Pancreas (tissue), 10 donors: Measurements from ENCODE around the gene TMEM187. TPM values are rescaled to one million over a fixed set of nuclear protein-coding genes. Genes with fewer than 3 reads are reported as not detected.

Experiments used
- ATAC-seq, 4 donors: fragments of 200-7000 bp; cut with Tn5 transposase; one replicate each; pipeline versions ENCODE4 v1.8.0 to v1.9.1; 2020; ENCODE audit warnings: mild to moderate bottlenecking in 4 of 4, moderate library complexity in 4 of 4
- DNase-seq, 6 donors: peaks; one replicate each; pipeline ENCODE4 v3.0.0-alpha.2; 2020
- FAIRE-seq: peaks from 2 replicates; lab custom pipeline; 2012; peaks lifted over from hg19 to GRCh38; lab: Jason Lieb, UNC
- H3K27ac ChIP-seq, 4 donors: fragments of 200-600 bp; sonication (generic); 1 replicate in 3 of 4; 2 replicates in 1 of 4; pipeline versions ENCODE4 v1.5.0 to v1.8.0; 2020
- H3K27me3 ChIP-seq, 4 donors: fragments of 200-600 bp; one replicate each; pipeline ENCODE4 v1.8.0; 2021
- H3K36me3 ChIP-seq, 3 donors: fragments of 200-600 bp; sonication (generic) in 1 of 3; one replicate each; pipeline versions ENCODE4 v1.5.0 to v1.8.0; 2020 to 2021
- H3K4me1 ChIP-seq, 3 donors: fragments of 200-600 bp; one replicate each; pipeline ENCODE4 v1.8.0; 2021
- H3K4me3 ChIP-seq, 4 donors: fragments of 200-600 bp; sonication (generic) in 2 of 4; one replicate each; pipeline versions ENCODE4 v1.5.0 to v1.8.0; 2020 to 2021
- H3K9me3 ChIP-seq, 4 donors: fragments of 200-600 bp; one replicate each; pipeline ENCODE4 v1.8.0; 2021
- CTCF ChIP-seq, 4 donors: fragments of 200-600 bp; sonication (generic) in 3 of 4; IDR thresholded peaks; one replicate each; pipeline versions ENCODE4 v1.5.0 to v1.8.0; 2021; ENCODE audit warnings: antibody characterized with exemption in 4 of 4
- WGBS, 2 donors: extraction: QIAGEN DNeasy Blood & Tissue Kit; methylation state at CpG; one replicate each; pipeline ENCODE4 v1.1.7; 2013; 5-methylcytosine and 5-hydroxymethylcytosine counted together
- intact Hi-C, 3 donors: fragments of 100-400 bp; cut with DNase I; formaldehyde crosslinking; loops; one replicate each; pipeline versions ENCODE4 v1.11.1 to v1.14.2; 2022
- polyA plus RNA-seq, 2 donors: library from polyadenylated mRNA; stranded (reverse); fragments of 200-250 nt; gene quantifications; one replicate each; pipeline ENCODE4 v1.2.3, GENCODE V29; 2013
- total RNA-seq, 6 donors: library from RNA; stranded (reverse); fragmentation: NEBNext Ultra II Directional in 4 of 6; extraction: Animal tissue kit (Norgen Biotek cat#: 25700) in 4 of 6; gene quantifications; one replicate each; pipeline versions ENCODE4 v1.2.1 to v1.2.4, GENCODE V29; 2021 to 2023
- donor health status: healthy with polysubstance abuse.
- donor health status: DM: no; HTN: no; CAD: no; lungs with moderate emphysema.
- donor health status: DM: no; HTN: no; CAD: no.
- donor health status: control.
- donor health status: control.
- donor health status: Bipolar disorder and iron deficiency.
- donor health status: DM: yes; HTN: yes; CAD: no.
- donor health status: DM: no; HTN: no; CAD: no.
- donor health status: DM: no; HTN: no; CAD: no.
- donor health status: DM: yes; HTN: yes; CAD: no.

Gene TMEM187
- total and polyA plus RNA-seq, 8 donors, result 5.2 to 12.4 (median 8.3) TPM

GRCh38 chrX:154012336-154012991 is 39.9 kb downstream of the TMEM187 start:
- 66 to 72% methylated on average over 15 to 17 of the region's 17 CpGs for WGBS, 2 donors
- intact Hi-C loops, result no loop called here
- Histone ChIP-seq H3K4me3 (no peak overlapping the region), H3K27me3 (peaks cover 0 to 4% (median 0%) of the 10 kb centered on the region in 4 donors), H3K4me1 (peaks cover 0 to 5% (median 0%) of the 10 kb centered on the region in 3 donors), H3K36me3 (no peaks in the 10 kb centered on the region), H3K27ac (peak overlapping the region; percentile 27 to 55 (median 43)), H3K9me3 (no peaks in the 10 kb centered on the region)
- peak in 4 of 6 donors; percentile 58 to 81 (median 64) for DNase-seq
- no peak for FAIRE-seq
- no peak for TF ChIP-seq CTCF (IDR thresholded peaks at IDR 0.05)
- ATAC-seq, result peak; percentile 44 to 65 (median 58)

GRCh38 chrX:154013001-154013421 is 40.5 kb downstream of the TMEM187 start:
- Histone ChIP-seq H3K9me3 (no peaks in the 10 kb centered on the region), H3K27ac (peak overlapping the region in 3 of 4 donors; percentile 27 to 55 (median 37)), H3K27me3 (peaks cover 0 to 4% (median 0%) of the 10 kb centered on the region in 4 donors), H3K4me1 (peaks cover 0 to 5% (median 0%) of the 10 kb centered on the region in 3 donors), H3K36me3 (no peaks in the 10 kb centered on the region), H3K4me3 (no peak overlapping the region)
- no peak for TF ChIP-seq CTCF (IDR thresholded peaks at IDR 0.05)
- DNase-seq, result peak in 1 of 6 donors; percentile 71
- intact Hi-C loops, result no loop called here
- ATAC-seq, result peak in 1 of 4 donors; percentile 8
- 56 to 65% methylated on average over 17 of the region's 17 CpGs for WGBS, 2 donors
- FAIRE-seq, result no peak

- WGBS, 2 donors, result 39 to 43% methylated on average over 20 of the region's 20 CpGs
- DNase-seq (peak in 1 of 6 donors; percentile 70), FAIRE-seq (no peak), ATAC-seq (peak; percentile 44 to 74 (median 66))
- intact Hi-C loops, result no loop called here
- Histone ChIP-seq H3K27ac (peak overlapping the region in 2 of 4 donors; percentile 27 to 37), H3K4me1 (peaks cover 0 to 5% (median 0%) of the 10 kb centered on the region in 3 donors), H3K36me3 (no peaks in the 10 kb centered on the region), H3K27me3 (peaks cover 0 to 4% (median 0%) of the 10 kb centered on the region in 4 donors), H3K4me3 (no peak overlapping the region), H3K9me3 (no peaks in the 10 kb centered on the region)
- peak; percentile 81 to 91 (median 88) for TF ChIP-seq CTCF (IDR thresholded peaks at IDR 0.05)
Observed at GRCh38 chrX:154013614-154014360, 41.2 kb downstream of the TMEM187 start.

- FAIRE-seq (no peak), ATAC-seq (no peak), DNase-seq (peak in 1 of 6 donors; percentile 70)
- intact Hi-C loops, result no loop called here
- peaks cover 0 to 5% (median 0%) of the 10 kb centered on the region in 3 donors for H3K4me1 ChIP-seq
- H3K4me3 ChIP-seq, result no peak overlapping the region
- WGBS, 2 donors, result 80 to 88% methylated on average over 24 of the region's 24 CpGs
- H3K9me3 ChIP-seq, result no peaks in the 10 kb centered on the region
- TF ChIP-seq CTCF (IDR thresholded peaks at IDR 0.05), result no peak
- H3K27me3 ChIP-seq, result peaks cover 0 to 4% (median 0%) of the 10 kb centered on the region in 4 donors
- H3K36me3 ChIP-seq, result no peaks in the 10 kb centered on the region
- no peak overlapping the region for H3K27ac ChIP-seq
Observed at GRCh38 chrX:154014429-154015380, 42.2 kb downstream of the TMEM187 start.
